Neural progenitor cell (in vitro differentiated cells): ENCODE data around the gene ETV6.

Experiments
- EZH2 ChIP-seq: fragments of 200-600 bp; sonication (generic); IDR thresholded peaks from 2 replicates; pipeline ENCODE4 v1.6.1; 2017; ENCODE audit warnings: antibody characterized with exemption, mild to moderate bottlenecking, moderate library complexity
- TF ChIP-seq, protein P1 (sequence below): fragments of 200-600 bp; sonication (generic); IDR thresholded peaks from 2 replicates; pipeline ENCODE4 v1.5.1; 2017; ENCODE audit warnings: antibody characterized with exemption, mild to moderate bottlenecking

DNA sequence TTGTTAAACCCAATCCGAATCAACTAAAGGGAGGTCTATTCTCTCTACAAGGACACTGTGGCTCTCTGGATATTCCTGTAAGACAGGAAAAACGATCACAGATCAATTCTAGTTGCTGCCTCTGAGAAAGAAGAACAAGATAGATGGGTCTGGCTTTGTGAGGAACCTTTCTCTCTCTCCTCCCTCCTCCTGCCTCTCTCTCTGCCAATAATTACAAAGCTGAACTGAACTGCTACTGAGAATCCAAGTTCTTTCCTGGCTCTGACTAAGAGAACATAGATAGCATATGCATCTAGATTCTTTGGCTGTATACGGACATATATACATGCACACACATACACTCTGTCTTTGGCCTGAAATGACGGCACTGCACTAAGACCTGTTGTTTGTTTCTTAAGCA, 27.6 kb downstream of the ETV6 start:
- TF ChIP-seq, protein P1, sequence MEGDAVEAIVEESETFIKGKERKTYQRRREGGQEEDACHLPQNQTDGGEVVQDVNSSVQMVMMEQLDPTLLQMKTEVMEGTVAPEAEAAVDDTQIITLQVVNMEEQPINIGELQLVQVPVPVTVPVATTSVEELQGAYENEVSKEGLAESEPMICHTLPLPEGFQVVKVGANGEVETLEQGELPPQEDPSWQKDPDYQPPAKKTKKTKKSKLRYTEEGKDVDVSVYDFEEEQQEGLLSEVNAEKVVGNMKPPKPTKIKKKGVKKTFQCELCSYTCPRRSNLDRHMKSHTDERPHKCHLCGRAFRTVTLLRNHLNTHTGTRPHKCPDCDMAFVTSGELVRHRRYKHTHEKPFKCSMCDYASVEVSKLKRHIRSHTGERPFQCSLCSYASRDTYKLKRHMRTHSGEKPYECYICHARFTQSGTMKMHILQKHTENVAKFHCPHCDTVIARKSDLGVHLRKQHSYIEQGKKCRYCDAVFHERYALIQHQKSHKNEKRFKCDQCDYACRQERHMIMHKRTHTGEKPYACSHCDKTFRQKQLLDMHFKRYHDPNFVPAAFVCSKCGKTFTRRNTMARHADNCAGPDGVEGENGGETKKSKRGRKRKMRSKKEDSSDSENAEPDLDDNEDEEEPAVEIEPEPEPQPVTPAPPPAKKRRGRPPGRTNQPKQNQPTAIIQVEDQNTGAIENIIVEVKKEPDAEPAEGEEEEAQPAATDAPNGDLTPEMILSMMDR = no peak
- TF ChIP-seq EZH2 = no peak
